Trophoblast cell (in vitro differentiated cells and primary cell): Measurements from ENCODE around the gene IL32.
"Not testable (repeated sequence)": the region's sequence is repeated elsewhere in the genome, so short reads cannot be mapped to it uniquely, and the experiment has no call there.

Source experiments
- DNase-seq, 2 donors: peaks; one replicate each; pipeline ENCODE4 v3.0.0-alpha.2; 2016
- H2AFZ ChIP-seq: 2 replicates; pipeline ENCODE4 v1.6.1; 2013; ENCODE audit warnings: low read length, moderate library complexity, mild to moderate bottlenecking; ENCODE audit not compliant: insufficient read depth, poor library complexity
- H2AK5ac ChIP-seq: 2 replicates; pipeline ENCODE4 v1.6.1; 2013; ENCODE audit warnings: mild to moderate bottlenecking, low read length
- H2BK120ac ChIP-seq: 2 replicates; pipeline ENCODE4 v1.6.1; 2013; ENCODE audit warnings: low read length, mild to moderate bottlenecking, moderate library complexity; ENCODE audit not compliant: insufficient read depth, poor library complexity
- H2BK12ac ChIP-seq: 2 replicates; pipeline ENCODE4 v1.6.1; 2013; ENCODE audit warnings: mild to moderate bottlenecking, low read length, moderate library complexity
- H2BK5ac ChIP-seq: 2 replicates; pipeline ENCODE4 v1.6.1; 2013; ENCODE audit warnings: low read length, low read depth, moderate library complexity, mild to moderate bottlenecking; ENCODE audit not compliant: poor library complexity
- H3K14ac ChIP-seq: 2 replicates; pipeline ENCODE4 v1.6.1; 2013; ENCODE audit warnings: mild to moderate bottlenecking, low read length
- H3K18ac ChIP-seq: 2 replicates; pipeline ENCODE4 v1.6.1; 2013; ENCODE audit warnings: mild to moderate bottlenecking, low read length
- H3K23ac ChIP-seq: 2 replicates; pipeline ENCODE4 v1.6.1; 2013; ENCODE audit warnings: low read length
- H3K27ac ChIP-seq: 2 replicates; pipeline ENCODE4 v1.5.1; 2013; ENCODE audit warnings: low read depth, mild to moderate bottlenecking, inconsistent platforms, low read length, moderate library complexity
- H3K27me3 ChIP-seq: 2 replicates; pipeline ENCODE4 v1.6.1; 2013; ENCODE audit warnings: inconsistent platforms, mild to moderate bottlenecking, low read length, moderate library complexity; ENCODE audit not compliant: insufficient read depth
- H3K36me3 ChIP-seq, 2 experiments: 1 replicate in 1 of 2; 2 replicates in 1 of 2; pipeline ENCODE4 v1.6.1; 2013; ENCODE audit warnings: low read length in 2 of 2, mild to moderate bottlenecking in 2 of 2, moderate library complexity in 1 of 2; ENCODE audit not compliant: insufficient read depth in 2 of 2, control insufficient read depth in 1 of 2
- H3K4ac ChIP-seq: 2 replicates; pipeline ENCODE4 v1.6.1; 2013; ENCODE audit warnings: low read depth, mild to moderate bottlenecking, low read length, moderate library complexity
- H3K4me1 ChIP-seq, 2 experiments: 1 replicate in 1 of 2; 2 replicates in 1 of 2; pipeline ENCODE4 v1.6.1; 2013; ENCODE audit warnings: low read length in 2 of 2, mild to moderate bottlenecking in 2 of 2, moderate library complexity in 1 of 2; ENCODE audit not compliant: insufficient read depth in 2 of 2, control insufficient read depth in 1 of 2
- H3K4me2 ChIP-seq: 2 replicates; pipeline ENCODE4 v1.6.1; 2013; ENCODE audit warnings: inconsistent platforms, mild to moderate bottlenecking, low read length, moderate library complexity
- H3K4me3 ChIP-seq: 2 replicates; pipeline ENCODE4 v1.5.1; 2013; ENCODE audit warnings: mild to moderate bottlenecking, low read depth, low read length, inconsistent platforms
- H3K79me1 ChIP-seq: one replicate; pipeline ENCODE4 v1.6.1; 2013; ENCODE audit warnings: low read length
- H3K79me2 ChIP-seq: 2 replicates; pipeline ENCODE4 v1.6.1; 2013; ENCODE audit warnings: low read length, mild to moderate bottlenecking; ENCODE audit not compliant: control insufficient read depth, insufficient read depth, poor library complexity
- H3K9ac ChIP-seq: 2 replicates; pipeline ENCODE4 v1.6.1; 2013; ENCODE audit warnings: mild to moderate bottlenecking, low read length
- H3K9me3 ChIP-seq: 2 replicates; pipeline ENCODE4 v1.6.1; 2013; ENCODE audit warnings: low read depth, mild to moderate bottlenecking, control low read depth, inconsistent platforms, low read length; ENCODE audit not compliant: insufficient read depth
- H4K12ac ChIP-seq: 2 replicates; pipeline ENCODE4 v1.6.1; 2013; ENCODE audit warnings: low read depth, mild to moderate bottlenecking, low read length, moderate library complexity
- H4K8ac ChIP-seq: 2 replicates; pipeline ENCODE4 v1.6.1; 2013; ENCODE audit warnings: low read depth, mild to moderate bottlenecking, low read length, moderate library complexity
- H4K91ac ChIP-seq: one replicate; pipeline ENCODE4 v1.6.1; 2013; ENCODE audit warnings: low read depth, mild to moderate bottlenecking, low read length, moderate library complexity
- WGBS: extraction: QIAGEN DNeasy Blood & Tissue Kit; methylation state at CpG from one replicate; pipeline ENCODE4 v1.1.7; 2013; ENCODE audit warnings: missing lambda C conversion rate; ENCODE audit not compliant: insufficient read length, insufficient coverage; ENCODE audit errors: extremely low coverage; 5-methylcytosine and 5-hydroxymethylcytosine counted together

IL32 gene

DNA sequence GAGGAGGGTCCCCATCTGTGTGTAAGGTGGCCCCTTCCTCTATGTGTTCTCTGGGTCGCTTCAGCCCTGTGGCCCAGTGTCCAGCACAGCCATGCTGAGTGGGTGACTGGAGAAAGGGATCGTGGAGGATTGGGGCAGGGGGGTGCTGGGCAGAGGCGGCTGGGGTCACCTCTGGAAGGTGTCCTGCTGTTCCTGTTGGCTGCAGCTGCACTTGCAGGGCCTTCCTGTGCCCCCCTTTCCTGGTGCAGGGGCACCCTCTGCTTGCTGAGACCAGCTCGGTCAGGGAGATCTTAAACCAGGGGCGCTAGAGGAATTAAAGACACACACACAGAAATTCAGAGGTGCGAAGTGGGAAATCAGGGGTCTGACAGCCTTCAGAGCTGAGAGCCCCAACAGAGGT lies 11.1 kb downstream of the IL32 start:
- no CpG with 5 or more reads among the region's 6 CpGs for WGBS
- no peaks in the 10 kb centered on the region for H3K79me1 ChIP-seq
- no peak overlapping the region for H3K9ac ChIP-seq
- no peak overlapping the region for H2BK120ac ChIP-seq
- no peak overlapping the region for H2AK5ac ChIP-seq
- H4K91ac ChIP-seq: no peak overlapping the region
- no peak overlapping the region for H4K8ac ChIP-seq
- H3K18ac ChIP-seq: no peak overlapping the region
- no peak overlapping the region for H3K27ac ChIP-seq
- H4K12ac ChIP-seq: no peak overlapping the region
- H3K4me1 ChIP-seq: peaks cover 0 to 6% of the 10 kb centered on the region in 2 experiments
- no peaks in the 10 kb centered on the region for H3K9me3 ChIP-seq
- H2BK12ac ChIP-seq: no peak overlapping the region
- H3K23ac ChIP-seq: no peak overlapping the region
- no peak overlapping the region for H2BK5ac ChIP-seq
- no peaks in the 10 kb centered on the region for H3K79me2 ChIP-seq
- H3K4me2 ChIP-seq: no peak overlapping the region
- DNase-seq: no peak
- no peaks in the 10 kb centered on the region for H3K36me3 ChIP-seq
- no peak overlapping the region for H3K4me3 ChIP-seq
- H3K4ac ChIP-seq: no peak overlapping the region
- no peaks in the 10 kb centered on the region for H3K27me3 ChIP-seq
- H2AFZ ChIP-seq: no peak overlapping the region
- H3K14ac ChIP-seq: no peak overlapping the region

DNA sequence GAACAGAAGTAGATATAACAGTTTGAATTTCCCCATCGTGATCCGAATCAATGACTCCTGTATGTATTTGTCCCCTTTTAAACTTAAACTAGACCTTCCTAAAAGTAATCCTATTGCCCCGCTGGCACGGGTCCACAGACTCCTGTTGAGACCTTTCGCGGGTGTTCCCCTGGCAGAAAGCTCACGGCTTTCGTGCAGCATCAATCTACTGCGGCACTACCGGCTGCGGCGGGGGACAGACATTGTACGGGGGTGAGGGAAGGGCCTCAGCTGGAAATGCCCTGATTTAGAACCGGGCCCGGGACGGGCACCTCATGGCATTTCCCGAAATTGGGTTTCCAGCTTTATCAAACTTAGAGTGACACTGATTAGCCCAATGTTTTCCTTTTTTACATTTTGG lies 14.6 kb downstream of the IL32 start:
- Histone ChIP-seq H3K4me3 (no peak overlapping the region), H2BK12ac (no peak overlapping the region), H3K36me3 (no peaks in the 10 kb centered on the region), H2BK5ac (no peak overlapping the region), H3K9ac (no peak overlapping the region), H3K4ac (no peak overlapping the region), H3K9me3 (no peaks in the 10 kb centered on the region), H4K8ac (no peak overlapping the region), H3K27ac (no peak overlapping the region), H4K91ac (no peak overlapping the region), H3K27me3 (no peaks in the 10 kb centered on the region), H3K79me1 (no peaks in the 10 kb centered on the region), H3K4me1 (peaks cover 0 to 6% of the 10 kb centered on the region in 2 experiments), H2AK5ac (no peak overlapping the region), H2BK120ac (no peak overlapping the region), H3K18ac (no peak overlapping the region), H3K23ac (no peak overlapping the region), H3K14ac (no peak overlapping the region), H2AFZ (no peak overlapping the region), H3K79me2 (no peaks in the 10 kb centered on the region), H3K4me2 (no peak overlapping the region), H4K12ac (no peak overlapping the region)
- no peak for DNase-seq
- WGBS: no CpG with 5 or more reads among the region's 17 CpGs

DNA sequence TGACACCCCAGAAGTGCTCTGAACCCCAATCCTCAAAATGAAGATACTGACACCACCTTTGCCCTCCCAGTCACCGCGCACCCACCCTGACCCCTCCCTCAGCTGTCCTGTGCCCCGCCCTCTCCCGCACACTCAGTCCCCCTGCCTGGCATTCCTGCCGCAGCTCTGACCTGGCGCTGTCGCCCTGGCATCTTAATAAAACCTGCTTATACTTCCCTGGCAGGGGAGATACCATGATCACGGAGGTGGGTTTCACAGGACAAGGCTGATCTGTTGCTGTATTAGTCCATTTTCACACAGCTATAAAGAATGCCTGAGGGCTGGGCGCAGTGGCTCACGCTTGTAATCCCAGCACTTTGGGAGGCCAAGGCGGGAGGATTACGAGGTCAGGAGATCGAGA lies 16.5 kb downstream of the IL32 start:
- not testable (repeated sequence) for H2BK120ac ChIP-seq, H3K27ac ChIP-seq, H3K18ac ChIP-seq, H3K23ac ChIP-seq, H3K4me1 ChIP-seq, H2AFZ ChIP-seq, H3K79me2 ChIP-seq, H3K4me3 ChIP-seq, H3K9ac ChIP-seq, H3K14ac ChIP-seq, DNase-seq, H2BK12ac ChIP-seq, H3K9me3 ChIP-seq, H3K36me3 ChIP-seq, H4K91ac ChIP-seq, H3K27me3 ChIP-seq, H3K4ac ChIP-seq, H3K79me1 ChIP-seq, H3K4me2 ChIP-seq, H2AK5ac ChIP-seq, H4K8ac ChIP-seq, H4K12ac ChIP-seq, H2BK5ac ChIP-seq
- WGBS: no CpG with 5 or more reads among the region's 13 CpGs

DNA sequence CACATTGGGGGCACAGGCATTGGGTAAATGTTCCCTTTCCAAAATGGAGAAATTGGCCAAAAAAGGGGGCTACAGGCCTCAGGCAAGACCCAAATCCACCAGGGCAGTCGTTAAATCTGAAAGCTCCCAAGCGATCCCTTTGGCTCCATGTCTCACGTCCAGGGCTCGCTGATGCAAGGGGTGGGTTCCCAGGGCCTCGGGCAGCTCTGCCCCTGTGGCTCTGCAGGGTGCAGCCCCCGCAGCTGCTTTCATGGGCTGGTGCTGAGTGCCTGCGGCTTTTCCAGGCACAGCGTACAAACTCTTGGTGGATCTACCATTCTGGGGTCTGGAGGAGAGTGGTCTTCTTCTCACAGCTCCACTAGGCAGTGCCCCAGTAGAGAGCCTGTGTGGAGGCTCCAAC lies 18.0 kb downstream of the IL32 start:
- H3K23ac ChIP-seq, H3K18ac ChIP-seq, H3K79me1 ChIP-seq, H3K4ac ChIP-seq, H4K91ac ChIP-seq, H3K9me3 ChIP-seq, H2AK5ac ChIP-seq, H4K12ac ChIP-seq, H2BK5ac ChIP-seq, H4K8ac ChIP-seq, H2BK12ac ChIP-seq, H3K27ac ChIP-seq, H3K9ac ChIP-seq, H3K4me3 ChIP-seq, H3K27me3 ChIP-seq, H3K4me1 ChIP-seq, H3K4me2 ChIP-seq, H2BK120ac ChIP-seq, H3K36me3 ChIP-seq, H3K79me2 ChIP-seq, H2AFZ ChIP-seq, DNase-seq, H3K14ac ChIP-seq: not testable (repeated sequence)
- no CpG with 5 or more reads among the region's 8 CpGs for WGBS
